OCI-LY1 (cell line): ENCODE measurements around the gene ZNF558.

Source experiments
- CTCF ChIP-seq: fragments of 200-600 bp; sonication (generic), shearing (Covaris generic); IDR thresholded peaks from 2 replicates; pipeline ENCODE4 v1.5.1; 2017; ENCODE audit warnings: mild to moderate bottlenecking, antibody characterized with exemption, low read length, moderate library complexity, mixed read lengths
- EZH2 ChIP-seq: fragments of 200-600 bp; sonication (generic), shearing (Covaris generic); IDR thresholded peaks from 2 replicates; pipeline ENCODE4 v1.8.0; 2017; ENCODE audit warnings: borderline replicate concordance, mixed run types, mild to moderate bottlenecking, antibody characterized with exemption, low read length, moderate library complexity, mixed read lengths

GRCh38 chr19:8846819-8847218 is 14.7 kb upstream of the ZNF558 start:
- TF ChIP-seq EZH2: no peak
- no peak for TF ChIP-seq CTCF
